Neuron (in vitro differentiated cells): ENCODE measurements around the gene SMCO4.

Source experiments
- H2AFZ ChIP-seq: one replicate; pipeline ENCODE4 v1.6.1; 2013; ENCODE audit warnings: low read depth, mild to moderate bottlenecking, inconsistent platforms, low read length, moderate library complexity
- H3K27me3 ChIP-seq: one replicate; pipeline ENCODE4 v1.6.1; 2013; ENCODE audit warnings: low read length; ENCODE audit not compliant: insufficient read depth
- H3K36me3 ChIP-seq: one replicate; pipeline ENCODE4 v1.6.1; 2013; ENCODE audit warnings: low read length; ENCODE audit not compliant: insufficient read depth
- H3K4me1 ChIP-seq: one replicate; pipeline ENCODE4 v1.6.1; 2013; ENCODE audit warnings: low read length; ENCODE audit not compliant: insufficient read depth
- H3K4me3 ChIP-seq: 2 replicates; pipeline ENCODE4 v1.5.1; 2013; ENCODE audit warnings: mild to moderate bottlenecking, low read length, moderate library complexity
- H3K9me3 ChIP-seq: one replicate; pipeline ENCODE4 v1.6.1; 2013; ENCODE audit warnings: low read length

Gene SMCO4

GRCh38 chr11:93572171-93572570, 29.0 kb upstream of the SMCO4 start:
- Histone ChIP-seq H3K27me3 (peaks cover 12% of the 10 kb centered on the region), H3K4me3 (no peak overlapping the region), H2AFZ (no peak overlapping the region), H3K4me1 (peaks cover 4% of the 10 kb centered on the region), H3K36me3 (no peaks in the 10 kb centered on the region), H3K9me3 (no peaks in the 10 kb centered on the region)

GRCh38 chr11:93571612-93572011, 28.4 kb upstream of the SMCO4 start:
- Histone ChIP-seq H3K4me1 (peaks cover 4% of the 10 kb centered on the region), H3K9me3 (no peaks in the 10 kb centered on the region), H2AFZ (no peak overlapping the region), H3K36me3 (no peaks in the 10 kb centered on the region), H3K27me3 (peaks cover 12% of the 10 kb centered on the region), H3K4me3 (no peak overlapping the region)

GRCh38 chr11:93570759-93571413, 27.7 kb upstream of the SMCO4 start:
- H3K36me3 ChIP-seq: no peaks in the 10 kb centered on the region
- H3K27me3 ChIP-seq: peaks cover 12% of the 10 kb centered on the region
- no peak overlapping the region for H2AFZ ChIP-seq
- H3K4me1 ChIP-seq: peaks cover 4% of the 10 kb centered on the region
- H3K9me3 ChIP-seq: no peaks in the 10 kb centered on the region
- no peak overlapping the region for H3K4me3 ChIP-seq

- Histone ChIP-seq H3K36me3 (no peaks in the 10 kb centered on the region), H3K27me3 (peaks cover 12% of the 10 kb centered on the region), H3K4me3 (no peak overlapping the region), H3K9me3 (no peaks in the 10 kb centered on the region), H2AFZ (no peak overlapping the region), H3K4me1 (peaks cover 4% of the 10 kb centered on the region)
Observed at GRCh38 chr11:93569496-93569895, 26.3 kb upstream of the SMCO4 start.

- Histone ChIP-seq H3K4me1 (peaks cover 4% of the 10 kb centered on the region), H3K9me3 (no peaks in the 10 kb centered on the region), H3K27me3 (peaks cover 7% of the 10 kb centered on the region), H3K4me3 (no peak overlapping the region), H2AFZ (no peak overlapping the region), H3K36me3 (no peaks in the 10 kb centered on the region)
Observed at GRCh38 chr11:93568726-93569125, 25.5 kb upstream of the SMCO4 start.

- Histone ChIP-seq H2AFZ (no peak overlapping the region), H3K4me1 (peaks cover 4% of the 10 kb centered on the region), H3K4me3 (no peak overlapping the region), H3K27me3 (peaks cover 4% of the 10 kb centered on the region), H3K36me3 (no peaks in the 10 kb centered on the region), H3K9me3 (no peaks in the 10 kb centered on the region)
Observed at GRCh38 chr11:93567401-93567895, 24.3 kb upstream of the SMCO4 start.

GRCh38 chr11:93564895-93565294, 21.7 kb upstream of the SMCO4 start:
- Histone ChIP-seq H3K27me3 (no peaks in the 10 kb centered on the region), H3K9me3 (no peaks in the 10 kb centered on the region), H3K36me3 (no peaks in the 10 kb centered on the region), H2AFZ (no peak overlapping the region), H3K4me1 (peaks cover 5% of the 10 kb centered on the region), H3K4me3 (no peak overlapping the region)

- peaks cover 3% of the 10 kb centered on the region for H3K27me3 ChIP-seq
- no peak overlapping the region for H3K4me3 ChIP-seq
- H3K4me1 ChIP-seq: peaks cover 5% of the 10 kb centered on the region
- H3K9me3 ChIP-seq: no peaks in the 10 kb centered on the region
- H3K36me3 ChIP-seq: no peaks in the 10 kb centered on the region
- no peak overlapping the region for H2AFZ ChIP-seq
Observed at GRCh38 chr11:93563857-93564256, 20.7 kb upstream of the SMCO4 start.

GRCh38 chr11:93560199-93560932, 17.2 kb upstream of the SMCO4 start:
- H3K4me1 ChIP-seq: peaks cover 5% of the 10 kb centered on the region
- H3K4me3 ChIP-seq: no peak overlapping the region
- no peaks in the 10 kb centered on the region for H3K36me3 ChIP-seq
- peaks cover 3% of the 10 kb centered on the region for H3K27me3 ChIP-seq
- no peaks in the 10 kb centered on the region for H3K9me3 ChIP-seq
- no peak overlapping the region for H2AFZ ChIP-seq

- Histone ChIP-seq H3K9me3 (no peaks in the 10 kb centered on the region), H2AFZ (no peak overlapping the region), H3K4me3 (no peak overlapping the region), H3K27me3 (peaks cover 3% of the 10 kb centered on the region), H3K4me1 (peaks cover 5% of the 10 kb centered on the region), H3K36me3 (no peaks in the 10 kb centered on the region)
Observed at GRCh38 chr11:93559681-93560080, 16.5 kb upstream of the SMCO4 start.

GRCh38 chr11:93552874-93553273, 9.7 kb upstream of the SMCO4 start:
- no peak overlapping the region for H2AFZ ChIP-seq
- no peaks in the 10 kb centered on the region for H3K36me3 ChIP-seq
- no peak overlapping the region for H3K4me3 ChIP-seq
- peaks cover 1% of the 10 kb centered on the region for H3K4me1 ChIP-seq
- no peaks in the 10 kb centered on the region for H3K27me3 ChIP-seq
- H3K9me3 ChIP-seq: no peaks in the 10 kb centered on the region

GRCh38 chr11:93549976-93550375, 6.8 kb upstream of the SMCO4 start:
- Histone ChIP-seq H3K9me3 (no peaks in the 10 kb centered on the region), H3K27me3 (no peaks in the 10 kb centered on the region), H2AFZ (no peak overlapping the region), H3K4me3 (no peak overlapping the region), H3K36me3 (no peaks in the 10 kb centered on the region), H3K4me1 (peaks cover 5% of the 10 kb centered on the region)

- no peak overlapping the region for H2AFZ ChIP-seq
- H3K9me3 ChIP-seq: no peaks in the 10 kb centered on the region
- H3K36me3 ChIP-seq: no peaks in the 10 kb centered on the region
- H3K4me1 ChIP-seq: peaks cover 5% of the 10 kb centered on the region
- H3K27me3 ChIP-seq: peaks cover 4% of the 10 kb centered on the region
- no peak overlapping the region for H3K4me3 ChIP-seq
Observed at GRCh38 chr11:93548679-93549319, 5.6 kb upstream of the SMCO4 start.
